H1 (cell line): ENCODE data around the gene CELA1. TPM values are rescaled to one million over a fixed set of nuclear protein-coding genes. Genes with fewer than 3 reads are reported as not detected.

ENCODE experiments used
- CTCF ChIA-PET: fragments of 300-600 bp; sonication (Branson Sonifier 250); formaldehyde crosslinking; loops from one replicate; lab custom pipeline; 2021; ENCODE audit not compliant: partially characterized antibody; lab: Charles Lee
- POLR2A ChIA-PET: fragments of 300-600 bp; sonication (Branson Sonifier 250); formaldehyde crosslinking; loops from one replicate; lab custom pipeline; 2021; ENCODE audit warnings: inconsistent platforms; ENCODE audit not compliant: partially characterized antibody; lab: Charles Lee
- DNase-seq, 2 experiments: peaks; one replicate each; pipeline versions ENCODE4 v3.0.0 to v3.0.0-alpha.2; 2010 to 2022; ENCODE audit warnings: low spot score in 2 of 2, low read depth in 1 of 2, mixed read lengths in 1 of 2
- FAIRE-seq: peaks from 2 replicates; lab custom pipeline; 2011; peaks lifted over from hg19 to GRCh38; lab: Jason Lieb, UNC
- H2AFZ ChIP-seq: 2 replicates; pipeline ENCODE4 v1.8.1; 2012; ENCODE audit warnings: low read length, inconsistent platforms
- H2AK5ac ChIP-seq: 2 replicates; pipeline ENCODE4 v1.6.1; 2013; ENCODE audit warnings: low read depth, low read length
- H2BK120ac ChIP-seq: replicated peaks from 2 replicates; pipeline ENCODE3; 2013; ENCODE audit warnings: low read depth, low read length, inconsistent platforms
- H2BK12ac ChIP-seq: 2 replicates; pipeline ENCODE4 v1.6.1; 2013; ENCODE audit warnings: low read depth, low read length
- H2BK15ac ChIP-seq: 2 replicates; pipeline ENCODE4 v1.6.1; 2013; ENCODE audit warnings: low read length
- H2BK20ac ChIP-seq: 2 replicates; pipeline ENCODE4 v1.6.1; 2013; ENCODE audit warnings: low read length
- H2BK5ac ChIP-seq: 2 replicates; pipeline ENCODE4 v1.6.1; 2013; ENCODE audit warnings: low read depth, low read length
- H3K14ac ChIP-seq: 2 replicates; pipeline ENCODE4 v1.6.1; 2013; ENCODE audit warnings: inconsistent platforms; ENCODE audit not compliant: insufficient read length
- H3K18ac ChIP-seq: 2 replicates; pipeline ENCODE4 v1.6.1; 2013; ENCODE audit warnings: low read length; ENCODE audit errors: extremely low read depth
- H3K23ac ChIP-seq: 2 replicates; pipeline ENCODE4 v1.6.1; 2013; ENCODE audit warnings: inconsistent platforms; ENCODE audit not compliant: insufficient read length
- H3K23me2 ChIP-seq: 2 replicates; pipeline ENCODE4 v1.6.1; 2013; ENCODE audit warnings: low read depth, low read length
- H3K27ac ChIP-seq: 2 replicates; pipeline ENCODE4 v1.6.1; 2011; ENCODE audit warnings: low read depth, low read length, inconsistent platforms
- H3K27me3 ChIP-seq, 4 experiments: replicated peaks in 1 of 4; 1 replicate in 1 of 4; 2 replicates in 3 of 4; pipeline versions ENCODE4 v1.6.1 to v1.8.1; 2011 to 2013; ENCODE audit warnings: low read length in 3 of 4, mild to moderate bottlenecking in 3 of 4, inconsistent platforms in 2 of 4, mixed read lengths in 2 of 4, moderate library complexity in 1 of 4; ENCODE audit not compliant: control insufficient read depth in 3 of 4, insufficient read depth in 3 of 4; ENCODE audit errors: extremely low read depth in 1 of 4
- H3K36me3 ChIP-seq, 4 experiments: 2 replicates each; pipeline versions ENCODE4 v1.6.1 to v1.8.1; 2011 to 2013; ENCODE audit warnings: mild to moderate bottlenecking in 4 of 4, low read length in 3 of 4, moderate library complexity in 2 of 4, control low read depth in 1 of 4, inconsistent platforms in 1 of 4; ENCODE audit not compliant: insufficient read depth in 4 of 4, control insufficient read depth in 2 of 4
- H3K4ac ChIP-seq: replicated peaks from 2 replicates; pipeline ENCODE3; 2013; ENCODE audit warnings: low read length, low read depth, mixed read lengths, inconsistent platforms; ENCODE audit not compliant: insufficient read length
- H3K4me1 ChIP-seq, 4 experiments: replicated peaks in 1 of 4; 1 replicate in 1 of 4; 2 replicates in 3 of 4; pipeline versions ENCODE4 v1.6.1 to v1.8.1; 2011 to 2013; ENCODE audit warnings: low read length in 3 of 4, inconsistent platforms in 2 of 4, mixed read lengths in 1 of 4; ENCODE audit not compliant: insufficient read depth in 4 of 4, control insufficient read depth in 3 of 4
- H3K4me2 ChIP-seq, 2 experiments: 2 replicates each; pipeline versions ENCODE4 v1.6.1 to v1.8.1; 2011 to 2013; ENCODE audit warnings: low read depth in 2 of 2, low read length in 2 of 2, control low read depth in 1 of 2, inconsistent platforms in 1 of 2, mild to moderate bottlenecking in 1 of 2; ENCODE audit not compliant: insufficient read depth in 1 of 2
- H3K4me3 ChIP-seq, 4 experiments: fragments of 200-600, 300-600 bp in 1 of 4; sonication (generic), shearing (Covaris generic), sonication (Bioruptor Twin) in 1 of 4; 2 replicates each; pipeline versions ENCODE4 v1.5.1 to v1.8.1; 2011 to 2016; ENCODE audit warnings: low read length in 4 of 4, low read depth in 3 of 4, control low read depth in 2 of 4, inconsistent platforms in 2 of 4, mild to moderate bottlenecking in 2 of 4, mixed read lengths in 1 of 4, moderate library complexity in 1 of 4; ENCODE audit not compliant: insufficient read depth in 2 of 4; ENCODE audit errors: extremely low read depth in 1 of 4
- H3K56ac ChIP-seq: replicated peaks from 2 replicates; pipeline ENCODE3; 2013; ENCODE audit warnings: low read depth, mild to moderate bottlenecking, mixed read lengths, low read length, inconsistent platforms; ENCODE audit not compliant: insufficient read length
- H3K79me1 ChIP-seq: 2 replicates; pipeline ENCODE4 v1.6.1; 2013; ENCODE audit warnings: low read depth, low read length, control low read depth
- H3K79me2 ChIP-seq, 2 experiments: 2 replicates each; pipeline versions ENCODE4 v1.6.1 to v1.8.1; 2012 to 2013; ENCODE audit warnings: low read length in 2 of 2, mild to moderate bottlenecking in 2 of 2, inconsistent platforms in 1 of 2; ENCODE audit not compliant: insufficient read depth in 2 of 2, control insufficient read depth in 1 of 2
- H3K9ac ChIP-seq, 4 experiments: replicated peaks in 1 of 4; 1 replicate in 1 of 4; 2 replicates in 3 of 4; pipeline versions ENCODE4 v1.6.1 to v1.8.1; 2011 to 2013; ENCODE audit warnings: low read depth in 3 of 4, low read length in 3 of 4, control low read depth in 2 of 4, mild to moderate bottlenecking in 2 of 4, moderate library complexity in 2 of 4, inconsistent platforms in 1 of 4; ENCODE audit errors: extremely low read depth in 1 of 4
- H3K9me3 ChIP-seq, 2 experiments: 2 replicates each; pipeline versions ENCODE4 v1.6.1 to v1.8.1; 2012 to 2013; ENCODE audit warnings: mild to moderate bottlenecking in 2 of 2, moderate library complexity in 2 of 2, control low read depth in 1 of 2, inconsistent platforms in 1 of 2, low read depth in 1 of 2, low read length in 1 of 2, mixed read lengths in 1 of 2; ENCODE audit not compliant: insufficient read depth in 2 of 2
- H4K20me1 ChIP-seq, 2 experiments: replicated peaks in 1 of 2; 2 replicates each; pipeline versions ENCODE3 to v1.8.1; 2011 to 2013; ENCODE audit warnings: inconsistent platforms in 2 of 2, low read length in 2 of 2, mild to moderate bottlenecking in 1 of 2; ENCODE audit not compliant: insufficient read depth in 2 of 2, control insufficient read depth in 1 of 2
- H4K5ac ChIP-seq: 2 replicates; pipeline ENCODE4 v1.6.1; 2013; ENCODE audit warnings: low read length, low read depth, mixed read lengths, inconsistent platforms; ENCODE audit not compliant: insufficient read length
- H4K8ac ChIP-seq: 2 replicates; pipeline ENCODE4 v1.8.0; 2013; ENCODE audit warnings: mild to moderate bottlenecking, moderate library complexity, low read length, inconsistent platforms; ENCODE audit not compliant: insufficient read depth; ENCODE audit errors: extremely low read depth
- H4K91ac ChIP-seq: replicated peaks from 2 replicates; pipeline ENCODE3; 2013; ENCODE audit warnings: low read length, mixed read lengths, inconsistent platforms; ENCODE audit not compliant: insufficient read length
- BACH1 ChIP-seq: IDR thresholded peaks from 2 replicates; pipeline ENCODE4 v1.6.1; 2012; ENCODE audit warnings: low read length, improper control_type of control experiment
- BCL11A ChIP-seq, 2 experiments: IDR thresholded peaks; one replicate each; pipeline ENCODE4 v1.6.1; 2011; ENCODE audit warnings: low read depth in 2 of 2, low read length in 2 of 2, mild to moderate bottlenecking in 2 of 2
- CHD2 ChIP-seq: IDR thresholded peaks from 2 replicates; pipeline ENCODE4 v1.6.1; 2012; ENCODE audit warnings: low read length, improper control_type of control experiment
- E2F6 ChIP-seq: IDR thresholded peaks from 2 replicates; pipeline ENCODE4 v1.6.1; 2012; ENCODE audit warnings: inconsistent platforms
- POU5F1 ChIP-seq: IDR thresholded peaks from 2 replicates; pipeline ENCODE4 v1.6.1; 2011; ENCODE audit warnings: low read depth, mild to moderate bottlenecking, low read length, moderate library complexity
- SIN3A ChIP-seq, 2 experiments: IDR thresholded peaks in 1 of 2; conservative IDR thresholded peaks in 1 of 2; 2 replicates each; pipeline ENCODE4 v1.6.1; 2011 to 2012; ENCODE audit warnings: low read length in 2 of 2, improper control_type of control experiment in 1 of 2, low read depth in 1 of 2, mild to moderate bottlenecking in 1 of 2
- TBP ChIP-seq: IDR thresholded peaks from 2 replicates; pipeline ENCODE4 v1.6.1; 2011; ENCODE audit warnings: low read depth, low read length, improper control_type of control experiment
- ZNF274 ChIP-seq: IDR thresholded peaks from 2 replicates; pipeline ENCODE4 v1.7.0; 2012; ENCODE audit warnings: low read length, borderline replicate concordance; ENCODE audit errors: extremely low read depth
- WGBS, 2 experiments: shearing (Covaris generic) in 1 of 2; methylation state at CpG; one replicate each; pipeline versions ENCODE4 v1.1.6 to v1.1.7; 2013 to 2015; ENCODE audit warnings: low lambda C conversion rate in 2 of 2, mixed read lengths in 2 of 2, inconsistent platforms in 1 of 2, low coverage in 1 of 2, missing lambda C conversion rate in 1 of 2; ENCODE audit not compliant: insufficient replicate concordance in 2 of 2, insufficient coverage in 1 of 2, insufficient read length in 1 of 2; ENCODE audit errors: extremely low coverage in 1 of 2, missing lambda C conversion rate in 1 of 2; 5-methylcytosine and 5-hydroxymethylcytosine counted together
- polyA plus RNA-seq, 7 experiments: library from polyadenylated mRNA; depleted of rRNA in 3 of 7; stranded (reverse) in 5 of 7; unstranded in 2 of 7; fragments of >200 nt in 5 of 7; fragments of 200-250 nt in 2 of 7; gene quantifications; 1 replicate in 5 of 7; 2 replicates in 1 of 7; 4 replicates in 1 of 7; pipeline versions ENCODE4 v1.2.1 to v1.2.3, GENCODE V29; 2011 to 2013; ENCODE audit warnings: missing spikeins in 2 of 7, mixed read lengths in 2 of 7
- total RNA-seq: library from RNA; stranded (reverse); fragmentation: NEBNext Ultra II Directional; extraction: Animal tissue kit (Norgen Biotek cat#: 25700); gene quantifications from 2 replicates; pipeline ENCODE4 v1.2.1, GENCODE V29; 2021

CELA1 gene
- total and polyA plus RNA-seq, 2 of the 8 experiments (the other 6 are each of a cell fraction or from before 2014, with no cell fraction given): 0.09 TPM; not detected in 1

- no peak for TF ChIP-seq POU5F1
- TF ChIP-seq E2F6: no peak
- TF ChIP-seq BCL11A (IDR thresholded peaks at IDR 0.05; ENCODE audit: low read depth in 2 of 2, low read length in 2 of 2): no peak
- TF ChIP-seq ZNF274: no peak
- no peak for TF ChIP-seq TBP
- TF ChIP-seq CHD2: no peak
- TF ChIP-seq SIN3A (conservative IDR thresholded peaks at IDR 0.05 in 1 of 2, IDR thresholded peaks at IDR 0.05 in 1 of 2; ENCODE audit: low read depth in 1 of 2, low read length in 2 of 2): no peak
- no peak for TF ChIP-seq BACH1
- H2BK20ac ChIP-seq: no peak overlapping the region
- no peak overlapping the region for H3K4ac ChIP-seq
- H3K4me1 ChIP-seq: peaks cover 2 to 16% (median 7%) of the 10 kb centered on the region in 4 experiments; a peak in 6 of 7 replicates
- no peak overlapping the region for H4K8ac ChIP-seq
- no peaks in the 10 kb centered on the region for H3K23me2 ChIP-seq
- no peaks in the 10 kb centered on the region; a peak in 1 of 7 replicates for H3K27me3 ChIP-seq
- no peak overlapping the region; the same call in 1 of the 2 replicates for H2BK12ac ChIP-seq
- CTCF ChIA-PET: interaction anchor here (0.8 to 7.0 kb wide), 6 partner anchors 15 to 53 kb away, joined by 3 to 45 read pairs (median 4); no protein-coding TSS in a partner anchor
- H3K4me3 ChIP-seq: no peak overlapping the region
- no peak overlapping the region for H4K91ac ChIP-seq
- no peak overlapping the region for H3K14ac ChIP-seq
- FAIRE-seq (no peak), DNase-seq (no peak)
- no peak overlapping the region for H2BK120ac ChIP-seq
- no peak overlapping the region for H2BK15ac ChIP-seq
- H3K56ac ChIP-seq: no peak overlapping the region
- no peak overlapping the region for H3K27ac ChIP-seq
- 82% methylated on average over 5 of the region's 5 CpGs; no CpG with 5 or more reads in 1 of the 2 experiments for WGBS, 2 experiments
- H3K23ac ChIP-seq: no peak overlapping the region
- H3K36me3 ChIP-seq: no peaks in the 10 kb centered on the region
- H3K9ac ChIP-seq: no peak overlapping the region
- POLR2A ChIA-PET: interaction anchor here (0.8 to 1.0 kb wide), 2 partner anchors 35 to 69 kb away, joined by 3 read pairs; partner anchors contain the start of gene GALNT6
- no peaks in the 10 kb centered on the region for H3K79me1 ChIP-seq
- no peak overlapping the region for H2BK5ac ChIP-seq
- no peak overlapping the region for H2AK5ac ChIP-seq
- no peak overlapping the region for H3K4me2 ChIP-seq
- H3K9me3 ChIP-seq: no peaks in the 10 kb centered on the region
- H2AFZ ChIP-seq: peak overlapping the region; percentile 58; the same call in 1 of the 2 replicates
- H4K20me1 ChIP-seq: no peaks in the 10 kb centered on the region
- H4K5ac ChIP-seq: no peak overlapping the region
- no peaks in the 10 kb centered on the region for H3K79me2 ChIP-seq
- no peak overlapping the region for H3K18ac ChIP-seq
Observed at GRCh38 chr12:51322452-51322851, 24.0 kb downstream of the CELA1 start.
